Fibroblast of mammary gland (primary cell): ENCODE results near the gene PBXIP1.

Source experiments
- DNase-seq: peaks from one replicate; pipeline ENCODE4 v3.0.0-alpha.2; 2010; ENCODE audit warnings: low read depth
- H3K4me3 ChIP-seq: 2 replicates; pipeline ENCODE4 v1.5.1; 2011; ENCODE audit warnings: low read depth, mild to moderate bottlenecking, low read length, moderate library complexity; ENCODE audit not compliant: control insufficient read depth
- TF ChIP-seq, protein P1 (sequence below): conservative IDR thresholded peaks from 2 replicates; pipeline ENCODE4 v1.5.1; 2011; ENCODE audit warnings: low read depth, low read length, inconsistent platforms; ENCODE audit not compliant: control insufficient read depth, insufficient read depth

Gene PBXIP1

DNA sequence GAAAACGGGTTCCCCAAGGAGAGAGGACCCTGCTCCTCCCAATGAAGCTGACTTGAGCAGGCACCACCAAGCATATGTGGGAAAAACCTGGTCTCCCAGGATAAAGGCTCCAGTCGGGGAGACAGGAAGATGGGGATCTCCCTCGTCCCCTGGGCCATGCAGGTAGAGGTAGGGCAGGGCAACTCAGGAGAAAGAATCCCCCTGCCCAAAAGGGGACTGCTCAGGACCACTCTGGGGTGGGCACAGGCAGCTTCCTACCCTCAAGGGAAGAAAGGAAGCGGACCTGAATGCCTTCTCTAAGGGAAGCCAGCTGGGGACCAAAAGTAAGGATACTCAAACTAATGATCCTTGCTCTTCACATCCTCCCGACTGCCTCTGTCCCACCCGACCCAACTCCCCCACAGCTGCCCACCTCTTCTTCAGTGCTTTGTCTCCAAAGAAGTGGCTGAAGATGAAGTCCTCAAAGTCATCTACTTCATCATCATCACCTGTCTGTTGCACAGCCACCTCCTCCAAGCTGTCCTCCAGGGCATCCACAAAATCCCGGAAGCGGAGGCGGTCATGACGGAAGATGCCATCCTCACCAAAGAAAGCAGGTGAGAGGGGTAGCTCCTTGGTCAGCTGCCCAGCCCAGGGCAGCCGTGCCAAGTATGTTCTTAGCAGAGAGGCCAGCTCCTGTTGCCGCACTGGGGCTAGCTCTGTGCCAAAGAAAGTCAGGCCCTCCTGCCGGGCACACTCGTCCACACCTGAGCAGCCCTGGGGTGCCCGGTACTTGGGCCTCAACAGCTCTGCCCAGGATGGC is 10.5 kb downstream of the PBXIP1 start:
- DNase-seq: no peak
- TF ChIP-seq, protein P1, sequence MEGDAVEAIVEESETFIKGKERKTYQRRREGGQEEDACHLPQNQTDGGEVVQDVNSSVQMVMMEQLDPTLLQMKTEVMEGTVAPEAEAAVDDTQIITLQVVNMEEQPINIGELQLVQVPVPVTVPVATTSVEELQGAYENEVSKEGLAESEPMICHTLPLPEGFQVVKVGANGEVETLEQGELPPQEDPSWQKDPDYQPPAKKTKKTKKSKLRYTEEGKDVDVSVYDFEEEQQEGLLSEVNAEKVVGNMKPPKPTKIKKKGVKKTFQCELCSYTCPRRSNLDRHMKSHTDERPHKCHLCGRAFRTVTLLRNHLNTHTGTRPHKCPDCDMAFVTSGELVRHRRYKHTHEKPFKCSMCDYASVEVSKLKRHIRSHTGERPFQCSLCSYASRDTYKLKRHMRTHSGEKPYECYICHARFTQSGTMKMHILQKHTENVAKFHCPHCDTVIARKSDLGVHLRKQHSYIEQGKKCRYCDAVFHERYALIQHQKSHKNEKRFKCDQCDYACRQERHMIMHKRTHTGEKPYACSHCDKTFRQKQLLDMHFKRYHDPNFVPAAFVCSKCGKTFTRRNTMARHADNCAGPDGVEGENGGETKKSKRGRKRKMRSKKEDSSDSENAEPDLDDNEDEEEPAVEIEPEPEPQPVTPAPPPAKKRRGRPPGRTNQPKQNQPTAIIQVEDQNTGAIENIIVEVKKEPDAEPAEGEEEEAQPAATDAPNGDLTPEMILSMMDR: no peak
- H3K4me3 ChIP-seq: no peak overlapping the region

DNA sequence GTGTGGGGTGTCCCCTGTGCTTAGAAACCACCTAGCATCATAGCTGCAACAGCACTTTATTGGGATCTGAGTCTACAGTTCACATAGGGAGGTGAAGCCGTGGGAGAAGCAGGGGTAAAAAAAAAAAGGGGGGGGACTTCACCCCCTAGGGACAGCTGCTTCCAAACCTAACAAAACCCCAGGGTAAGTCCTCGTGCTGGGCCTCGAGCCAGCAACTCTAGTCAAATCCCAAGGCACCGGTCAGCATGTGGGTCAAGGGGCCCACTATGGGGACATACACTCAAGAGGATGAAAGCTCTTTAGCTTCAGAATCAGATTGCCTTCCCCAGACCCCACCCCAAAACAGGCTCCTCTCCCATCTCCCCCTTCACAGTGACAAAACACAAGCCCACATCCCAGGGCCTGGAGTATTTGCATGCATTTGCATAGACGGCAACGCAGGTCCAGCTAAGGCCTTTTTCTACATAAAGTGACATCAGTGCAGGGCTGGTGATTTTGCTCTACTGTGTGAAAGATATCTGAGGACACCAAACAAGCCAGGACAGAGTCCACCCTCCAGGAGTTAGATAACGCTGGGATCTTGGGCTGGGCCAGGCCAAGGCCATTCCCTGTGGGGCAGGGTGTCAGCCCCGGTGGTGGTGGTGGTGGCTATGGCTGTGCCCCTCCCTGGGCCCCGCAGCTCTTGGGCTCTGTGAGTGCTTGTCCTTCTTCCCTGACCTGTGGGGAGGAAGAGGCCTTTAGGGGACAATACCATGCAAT is 11.3 kb downstream of the PBXIP1 start:
- TF ChIP-seq, protein P1: no peak
- DNase-seq: no peak
- H3K4me3 ChIP-seq: no peak overlapping the region

DNA sequence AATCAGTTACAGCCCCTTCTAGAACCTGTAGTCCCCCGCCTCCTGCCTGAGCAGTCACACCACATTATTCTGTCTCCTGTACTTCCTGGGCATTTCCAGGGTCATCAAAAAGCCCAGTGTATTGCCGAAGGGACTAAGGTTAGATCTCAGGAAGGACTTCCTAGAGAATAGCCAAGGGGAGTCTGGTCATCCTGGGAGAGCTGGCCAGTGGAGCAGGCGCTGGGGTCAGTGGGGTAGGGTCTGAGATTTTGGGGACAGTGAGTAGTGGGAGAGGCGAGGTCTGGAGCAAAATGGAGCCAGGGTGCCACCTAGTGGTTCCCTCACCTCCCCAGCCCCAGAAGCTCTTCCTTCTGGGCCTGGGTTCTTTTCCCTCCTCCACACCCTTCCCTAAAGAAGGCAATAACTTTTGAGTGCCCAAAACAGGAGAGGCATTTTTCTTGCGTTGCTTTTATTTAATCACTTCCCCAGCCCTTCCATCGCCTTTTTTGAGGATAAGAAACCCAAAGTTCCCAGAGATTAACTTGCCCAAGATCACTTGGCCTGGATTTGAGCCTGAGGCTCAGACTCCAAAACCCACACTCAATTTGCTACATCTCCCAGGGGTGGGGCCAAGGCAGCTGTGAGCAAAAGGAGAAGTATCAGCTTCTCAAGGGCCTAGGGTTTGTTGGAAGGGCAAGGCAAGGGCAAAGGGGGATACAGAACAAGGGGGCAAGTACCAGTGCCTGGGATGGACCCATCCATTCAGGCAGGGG is 12.1 kb downstream of the PBXIP1 start:
- TF ChIP-seq, protein P1: peak; percentile 79
- no peak overlapping the region for H3K4me3 ChIP-seq
- no peak for DNase-seq

DNA sequence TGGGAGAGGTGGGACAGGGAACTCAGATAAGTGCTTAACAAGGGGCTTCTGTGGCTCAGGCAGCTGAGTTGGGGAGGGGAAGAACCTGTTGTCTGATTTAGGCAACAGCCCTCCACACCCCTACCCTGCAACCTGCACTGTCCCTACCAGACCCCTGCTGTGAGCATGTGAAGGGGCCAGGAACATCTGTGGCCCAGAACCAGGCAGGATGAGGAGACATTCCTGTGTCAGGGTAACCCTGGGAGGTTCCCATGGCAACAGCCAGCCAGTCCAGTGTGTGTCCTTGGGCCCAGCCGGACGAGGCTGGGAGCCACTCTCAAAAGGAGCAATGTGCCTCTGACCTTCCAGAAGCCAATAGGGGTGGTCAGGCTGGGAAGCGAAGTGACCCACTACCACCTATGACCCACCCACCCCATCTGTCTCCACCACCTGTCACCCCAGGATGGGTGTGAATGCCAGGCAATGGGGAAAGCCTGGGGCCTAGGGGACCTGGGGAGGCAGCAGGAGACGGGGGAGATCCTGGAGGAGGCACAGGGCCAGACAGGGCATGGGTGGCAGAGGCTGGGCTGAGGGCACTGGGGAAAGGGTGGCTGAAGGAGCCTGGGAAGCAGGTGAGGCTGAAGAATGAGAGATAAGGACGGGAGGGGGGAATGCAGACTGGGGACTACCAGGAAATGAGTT is 14.4 kb downstream of the PBXIP1 start:
- no peak overlapping the region for H3K4me3 ChIP-seq
- no peak for DNase-seq
- TF ChIP-seq, protein P1: no peak

DNA sequence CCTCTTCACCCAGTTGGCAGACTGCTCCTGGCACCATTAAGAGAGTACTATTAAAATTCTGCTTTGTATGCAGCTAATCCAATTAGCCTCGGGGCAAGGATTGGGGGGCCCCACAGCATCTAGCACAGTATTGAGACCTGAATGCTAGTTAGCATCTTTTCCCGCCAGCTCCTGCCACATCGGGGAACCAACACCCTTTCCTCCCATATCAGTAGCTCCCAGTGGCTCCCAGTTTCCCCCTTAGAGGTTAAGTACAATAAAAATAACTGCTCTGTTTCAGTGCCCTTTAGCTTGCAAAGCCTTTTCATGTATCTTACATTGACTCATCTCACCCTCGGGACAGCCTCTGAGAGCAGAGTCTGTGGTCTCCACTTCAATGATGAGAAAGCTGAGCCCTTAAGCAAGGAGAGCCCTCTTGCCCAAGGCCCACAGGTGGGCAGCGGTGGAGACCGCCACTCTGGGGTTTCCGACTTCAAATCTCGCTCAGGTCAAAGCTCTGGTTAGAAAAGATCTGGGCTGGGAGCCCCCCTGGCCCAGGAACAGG is 15.2 kb downstream of the PBXIP1 start:
- TF ChIP-seq, protein P1: no peak
- no peak overlapping the region for H3K4me3 ChIP-seq
- peak; percentile 30 for DNase-seq

DNA sequence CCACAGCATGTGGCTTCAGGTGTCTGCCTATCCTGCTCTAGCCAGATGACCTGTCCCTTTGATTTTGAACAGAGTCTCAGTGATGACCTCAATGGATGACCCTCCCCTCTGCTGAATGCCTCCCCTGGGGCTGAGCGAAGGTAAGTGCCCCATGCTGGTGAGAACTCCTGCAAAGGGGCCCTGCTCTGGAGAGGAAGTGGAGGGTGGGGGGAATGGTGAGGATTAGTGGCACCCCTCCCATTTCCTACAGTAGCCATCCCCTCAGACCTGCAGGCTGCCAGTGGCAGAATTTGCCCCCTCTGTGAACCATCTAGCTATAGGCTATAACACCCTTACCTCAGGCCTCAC is 15.7 kb downstream of the PBXIP1 start:
- TF ChIP-seq, protein P1: no peak
- no peak for DNase-seq
- no peak overlapping the region for H3K4me3 ChIP-seq
